WTC11 (cell line): ENCODE measurements around the gene TNRC18. TPM values are rescaled to one million over a fixed set of nuclear protein-coding genes. Genes with fewer than 3 reads are reported as not detected.
A peak's percentile ranks its signal among the peaks of the same experiment; 100 is the strongest.

ENCODE experiments used
- ATAC-seq: fragments of 200-7000 bp; cut with Tn5 transposase; 2 replicates; pipeline ENCODE4 v1.10.0; 2021; ENCODE audit warnings: mild to moderate bottlenecking, moderate library complexity
- CTCF ChIA-PET: fragments of 300-600 bp; sonication (Branson Sonifier 250); formaldehyde crosslinking; loops from one replicate; lab custom pipeline; 2021; ENCODE audit warnings: antibody characterized with exemption; lab: Charles Lee
- POLR2A ChIA-PET: fragments of 350-600 bp; sonication (Branson Sonifier 250); formaldehyde crosslinking; loops from one replicate; lab custom pipeline; 2021; ENCODE audit warnings: antibody characterized with exemption; lab: Charles Lee
- DNase-seq: peaks from one replicate; pipeline ENCODE4 v3.0.0; 2021; ENCODE audit warnings: low spot score
- H3K27ac Mint-ChIP-seq: 2 replicates; pipeline ENCODE4 v1.8.0; 2021; ENCODE audit warnings: mixed read lengths
- H3K27me3 Mint-ChIP-seq: 2 replicates; pipeline ENCODE4 v1.8.0; 2021; ENCODE audit warnings: low read depth, mild to moderate bottlenecking, moderate library complexity, mixed read lengths
- H3K36me3 Mint-ChIP-seq: 2 replicates; pipeline ENCODE4 v1.8.0; 2021; ENCODE audit warnings: mixed read lengths
- H3K4me1 Mint-ChIP-seq: 2 replicates; pipeline ENCODE4 v1.8.0; 2022; ENCODE audit warnings: mixed read lengths
- H3K4me3 Mint-ChIP-seq: 2 replicates; pipeline ENCODE4 v1.8.0; 2021; ENCODE audit warnings: mild to moderate bottlenecking, moderate library complexity, mixed read lengths
- H3K9me3 Mint-ChIP-seq: 2 replicates; pipeline ENCODE4 v1.8.0; 2021; ENCODE audit warnings: mixed read lengths
- ATF2 ChIP-seq: sonication (generic); formaldehyde crosslinking; IDR thresholded peaks from 2 replicates; pipeline ENCODE4 v1.8.1; 2022; ENCODE audit warnings: low read depth, missing genetic modification reagents, borderline replicate concordance
- ATF3 ChIP-seq: sonication (generic); formaldehyde crosslinking; conservative IDR thresholded peaks from 2 replicates; pipeline ENCODE4 v1.8.1; 2022; ENCODE audit warnings: mild to moderate bottlenecking, missing genetic modification reagents
- CDX4 ChIP-seq: fragments of 250-450 bp; sonication (Bioruptor Pico); IDR thresholded peaks from 2 replicates; pipeline ENCODE4 v1.9.0; 2021; ENCODE audit warnings: moderate library complexity, mild to moderate bottlenecking, inconsistent platforms, borderline replicate concordance
- CTCF ChIP-seq: fragments of 200-600 bp; IDR thresholded peaks from 2 replicates; pipeline ENCODE4 v1.8.0; 2022; ENCODE audit warnings: antibody characterized with exemption
- FOXJ3 ChIP-seq: sonication (generic); formaldehyde crosslinking; IDR thresholded peaks from 2 replicates; pipeline ENCODE4 v1.9.0; 2021; ENCODE audit warnings: missing genetic modification reagents, mild to moderate bottlenecking, borderline replicate concordance
- GABPB1 ChIP-seq: sonication (generic); formaldehyde crosslinking; IDR thresholded peaks from 2 replicates; pipeline ENCODE4 v1.8.1; 2023; ENCODE audit warnings: mild to moderate bottlenecking, missing genetic modification reagents
- KAT7 ChIP-seq: sonication (generic); formaldehyde crosslinking; IDR thresholded peaks from 2 replicates; pipeline ENCODE4 v1.8.1; 2023; ENCODE audit warnings: missing genetic modification reagents, mild to moderate bottlenecking, borderline replicate concordance
- NR2C2 ChIP-seq: sonication (generic); formaldehyde crosslinking; IDR thresholded peaks from 2 replicates; pipeline ENCODE4 v1.8.0; 2022; ENCODE audit warnings: mild to moderate bottlenecking, missing genetic modification reagents
- OVOL2 ChIP-seq: fragments of 250-450 bp; sonication (Bioruptor Pico); IDR thresholded peaks from 2 replicates; pipeline ENCODE4 v1.9.0; 2021; ENCODE audit warnings: mild to moderate bottlenecking, borderline replicate concordance
- RORB ChIP-seq: fragments of 250-450 bp; sonication (Bioruptor Pico); IDR thresholded peaks from 2 replicates; pipeline ENCODE4 v1.9.0; 2021; ENCODE audit warnings: mild to moderate bottlenecking
- SMAD3 ChIP-seq: sonication (generic); formaldehyde crosslinking; IDR thresholded peaks from 2 replicates; pipeline ENCODE4 v1.8.0; 2022; ENCODE audit warnings: missing genetic modification reagents, mild to moderate bottlenecking, borderline replicate concordance
- TP53 ChIP-seq: sonication (generic); formaldehyde crosslinking; IDR thresholded peaks from 2 replicates; pipeline ENCODE4 v1.8.1; 2023; ENCODE audit warnings: mild to moderate bottlenecking, missing genetic modification reagents
- USF1 ChIP-seq: sonication (generic); formaldehyde crosslinking; IDR thresholded peaks from 2 replicates; pipeline ENCODE4 v1.8.0; 2022; ENCODE audit warnings: mild to moderate bottlenecking, missing genetic modification reagents
- ZNF281 ChIP-seq: sonication (generic); formaldehyde crosslinking; IDR thresholded peaks from 2 replicates; pipeline ENCODE4 v1.8.0; 2023; ENCODE audit warnings: mild to moderate bottlenecking, missing genetic modification reagents
- ZNF423 ChIP-seq: fragments of 250-450 bp; sonication (Bioruptor Pico); IDR thresholded peaks from 2 replicates; pipeline ENCODE4 v2.1.2; 2022; ENCODE audit warnings: mild to moderate bottlenecking, moderate library complexity
- ZNF425 ChIP-seq: fragments of 250-450 bp; sonication (Bioruptor Pico); conservative IDR thresholded peaks from 2 replicates; pipeline ENCODE4 v1.9.0; 2021; ENCODE audit warnings: mild to moderate bottlenecking
- total RNA-seq: library from RNA; stranded (reverse); gene quantifications from 3 replicates; pipeline ENCODE4 v1.2.3, GENCODE V29; 2021

TNRC18 gene
- total RNA-seq, 1 experiment from 2014 or later, result 55.0 TPM

GRCh38 chr7:5393328-5393727 lies 30.3 kb downstream of the TNRC18 start:
- no peak overlapping the region for H3K4me3 Mint-ChIP-seq
- H3K27me3 Mint-ChIP-seq, result no peaks in the 10 kb centered on the region
- H3K4me1 Mint-ChIP-seq, result peaks cover 5% of the 10 kb centered on the region; the same call in 1 of the 2 replicates
- CTCF ChIA-PET, result interaction anchor here (1.5 kb wide), 1 partner anchor 27 kb away, joined by 7 read pairs; no protein-coding TSS in a partner anchor
- no peaks in the 10 kb centered on the region for H3K9me3 Mint-ChIP-seq
- H3K27ac Mint-ChIP-seq, result 0 out of 2 replicates have a peak overlapping the region, but pooled peaks have one; percentile 36
- no peak for DNase-seq
- no peak for ATAC-seq
- POLR2A ChIA-PET, result interaction anchor here (0.9 kb wide), 1 partner anchor 25 kb away, joined by 3 read pairs; no protein-coding TSS in a partner anchor
- no peaks in the 10 kb centered on the region for H3K36me3 Mint-ChIP-seq
- no peak for TF ChIP-seq OVOL2 (CRISPR knock-in tag)
- no peak for TF ChIP-seq CTCF
- TF ChIP-seq TP53 (CRISPR knock-in tag), result no peak
- TF ChIP-seq KAT7 (CRISPR knock-in tag), result no peak
- TF ChIP-seq ZNF281 (CRISPR knock-in tag), result no peak
- TF ChIP-seq ATF2 (CRISPR knock-in tag), result no peak
- no peak for TF ChIP-seq ZNF425 (CRISPR knock-in tag)
- TF ChIP-seq FOXJ3 (CRISPR knock-in tag), result no peak
- TF ChIP-seq USF1 (CRISPR knock-in tag), result no peak
- no peak for TF ChIP-seq RORB (CRISPR knock-in tag)
- TF ChIP-seq SMAD3 (CRISPR knock-in tag), result no peak
- no peak for TF ChIP-seq ATF3 (CRISPR knock-in tag)
- TF ChIP-seq CDX4 (CRISPR knock-in tag), result no peak
- TF ChIP-seq NR2C2, result no peak
- TF ChIP-seq GABPB1 (CRISPR knock-in tag), result no peak
- no peak for TF ChIP-seq ZNF423 (CRISPR knock-in tag)
